Measurements from ENCODE around the gene CCDC102A. TPM values are rescaled to one million over a fixed set of nuclear protein-coding genes. Genes with fewer than 3 reads are reported as not detected.

The CCDC102A gene
- total RNA-seq, 1 experiment from 2014 or later: 5.2 TPM

GRCh38 chr16:57509231-57509923, 27.0 kb downstream of the CCDC102A start (continued):
- no peak for TF ChIP-seq ATF2 (CRISPR knock-in tag; IDR thresholded peaks at IDR 0.05; ENCODE audit: borderline replicate concordance, low read depth)
- no peak for TF ChIP-seq IRF1 (CRISPR knock-in tag; IDR thresholded peaks at IDR 0.05)

GRCh38 chr16:57508035-57508425, 28.3 kb downstream of the CCDC102A start:
- POLR2A ChIA-PET: no interaction called here
- CTCF ChIA-PET: interaction anchor here (1.0 to 5.3 kb wide), 4 partner anchors 10 to 91 kb away, joined by 3 to 46 read pairs (median 4); partner anchors contain the start of genes DOK4 and POLR2C
- ATAC-seq: peak; percentile 27

More at GRCh38 chr16:57508035-57508425, 28.3 kb downstream of the CCDC102A start:
- H3K4me1 Mint-ChIP-seq: peaks cover 15% of the 10 kb centered on the region
- TF ChIP-seq ZNF396 (CRISPR knock-in tag; IDR thresholded peaks at IDR 0.05; ENCODE audit: borderline replicate concordance): no peak
- no peak for TF ChIP-seq FOXK1 (CRISPR knock-in tag; IDR thresholded peaks at IDR 0.05)
- no peak for TF ChIP-seq JUN (CRISPR knock-in tag; IDR thresholded peaks at IDR 0.05)
- no peak for TF ChIP-seq AR (CRISPR knock-in tag; IDR thresholded peaks at IDR 0.05)
- no peak for TF ChIP-seq NR1H2 (CRISPR knock-in tag; IDR thresholded peaks at IDR 0.05)
- TF ChIP-seq NR3C1 (CRISPR knock-in tag; conservative IDR thresholded peaks at IDR 0.05; ENCODE audit: low read depth): no peak
- TF ChIP-seq ATF2 (CRISPR knock-in tag; IDR thresholded peaks at IDR 0.05; ENCODE audit: borderline replicate concordance, low read depth): no peak
- TF ChIP-seq CREB1 (CRISPR knock-in tag; IDR thresholded peaks at IDR 0.05): no peak
- TF ChIP-seq ZNF317 (CRISPR knock-in tag; IDR thresholded peaks at IDR 0.05; ENCODE audit: borderline replicate concordance, low read depth): no peak
- no peak for TF ChIP-seq ZNF281 (CRISPR knock-in tag; IDR thresholded peaks at IDR 0.05)
- TF ChIP-seq CBFB (CRISPR knock-in tag; IDR thresholded peaks at IDR 0.05; ENCODE audit: low read depth): no peak
- no peak for TF ChIP-seq RORB (CRISPR knock-in tag; IDR thresholded peaks at IDR 0.05)
- TF ChIP-seq ZNF423 (CRISPR knock-in tag; IDR thresholded peaks at IDR 0.05): no peak
- no peak for TF ChIP-seq ZNF532 (CRISPR knock-in tag; IDR thresholded peaks at IDR 0.05; ENCODE audit: borderline replicate concordance)
- TF ChIP-seq NFYB (CRISPR knock-in tag; conservative IDR thresholded peaks at IDR 0.05; ENCODE audit: low read depth): no peak
- no peak for TF ChIP-seq JAZF1 (CRISPR knock-in tag; IDR thresholded peaks at IDR 0.05)
- no peak for DNase-seq (ENCODE audit: low spot score)
- H3K4me3 Mint-ChIP-seq: no peak overlapping the region
- no peaks in the 10 kb centered on the region for H3K27me3 Mint-ChIP-seq (ENCODE audit: low read depth)
- H3K9me3 Mint-ChIP-seq: no peaks in the 10 kb centered on the region
- H3K27ac Mint-ChIP-seq: no peak overlapping the region
- no peaks in the 10 kb centered on the region for H3K36me3 Mint-ChIP-seq

Measured in WTC11 (cell line).